ENCODE data around the gene POLR1E. TPM values are rescaled to one million over a fixed set of nuclear protein-coding genes. Genes with fewer than 3 reads are reported as not detected.

The POLR1E gene
- total RNA-seq, 1 donor from 2014 or later, result 38.7 TPM

- TF ChIP-seq CTCF (IDR thresholded peaks at IDR 0.05; ENCODE audit: insufficient read depth, low read length, severe bottlenecking), result no peak
- H3K36me3 ChIP-seq (ENCODE audit: control insufficient read depth, insufficient read depth, low read length), result no peaks in the 10 kb centered on the region
- no peaks in the 10 kb centered on the region for H3K27me3 ChIP-seq (ENCODE audit: control insufficient read depth, insufficient read depth, low read length)
- peak; percentile 41 for DNase-seq (ENCODE audit: low read depth)
- H3K4me3 ChIP-seq (ENCODE audit: low read depth, low read length), result no peak overlapping the region
- no peak for FAIRE-seq
Measured at GRCh38 chr9:37455884-37456647, 29.7 kb upstream of the POLR1E start.

- Histone ChIP-seq H3K4me3 (ENCODE audit: low read depth, low read length) (no peak overlapping the region), H3K27me3 (ENCODE audit: control insufficient read depth, insufficient read depth, low read length) (no peaks in the 10 kb centered on the region), H3K36me3 (ENCODE audit: control insufficient read depth, insufficient read depth, low read length) (no peaks in the 10 kb centered on the region)
- no peak for DNase-seq (ENCODE audit: low read depth)
- FAIRE-seq, result no peak
- TF ChIP-seq CTCF (IDR thresholded peaks at IDR 0.05; ENCODE audit: insufficient read depth, low read length, severe bottlenecking), result no peak
Measured at GRCh38 chr9:37456817-37457216, 28.9 kb upstream of the POLR1E start.

- peak overlapping the region; percentile 82 for H3K4me3 ChIP-seq (ENCODE audit: low read depth, low read length)
- no peaks in the 10 kb centered on the region for H3K27me3 ChIP-seq (ENCODE audit: control insufficient read depth, insufficient read depth, low read length)
- TF ChIP-seq CTCF (IDR thresholded peaks at IDR 0.05; ENCODE audit: insufficient read depth, low read length, severe bottlenecking), result no peak
- FAIRE-seq (no peak), DNase-seq (ENCODE audit: low read depth) (no peak)
- H3K36me3 ChIP-seq (ENCODE audit: control insufficient read depth, insufficient read depth, low read length), result no peaks in the 10 kb centered on the region
Measured at GRCh38 chr9:37464006-37464405, 21.7 kb upstream of the POLR1E start.

- TF ChIP-seq CTCF (IDR thresholded peaks at IDR 0.05; ENCODE audit: insufficient read depth, low read length, severe bottlenecking), result no peak
Measured at GRCh38 chr9:37464426-37465248, 21.1 kb upstream of the POLR1E start.

GRCh38 chr9:37465249-37466036, 20.3 kb upstream of the POLR1E start, which contains the start of gene ZBTB5:
ZBTB5 (minus strand) TSS chr9:37465450; CDS start chr9:37442551, 22,899 bp downstream.
- Histone ChIP-seq H3K4me3 (ENCODE audit: low read depth, low read length) (peak within 1 kb of the TSS; percentile 82), H3K36me3 (ENCODE audit: control insufficient read depth, insufficient read depth, low read length) (no peaks in the 10 kb centered on the region), H3K27me3 (ENCODE audit: control insufficient read depth, insufficient read depth, low read length) (no peaks in the 10 kb centered on the region)
- FAIRE-seq, result no peak
- TF ChIP-seq CTCF (IDR thresholded peaks at IDR 0.05; ENCODE audit: insufficient read depth, low read length, severe bottlenecking), result no peak
- DNase-seq (ENCODE audit: low read depth), result peak; percentile 98

More at GRCh38 chr9:37464426-37465248, 21.1 kb upstream of the POLR1E start:
- H3K36me3 ChIP-seq (ENCODE audit: control insufficient read depth, insufficient read depth, low read length), result no peaks in the 10 kb centered on the region
- FAIRE-seq (no peak), DNase-seq (ENCODE audit: low read depth) (peak; percentile 76)
- H3K4me3 ChIP-seq (ENCODE audit: low read depth, low read length), result peak overlapping the region; percentile 82
- no peaks in the 10 kb centered on the region for H3K27me3 ChIP-seq (ENCODE audit: control insufficient read depth, insufficient read depth, low read length)

Data from bronchial epithelial cell (primary cell).